Measurements from ENCODE around the gene NEFH.
"Not testable (repeated sequence)": the region's sequence is repeated elsewhere in the genome, so short reads cannot be mapped to it uniquely, and the experiment has no call there.

The NEFH gene, protein sequence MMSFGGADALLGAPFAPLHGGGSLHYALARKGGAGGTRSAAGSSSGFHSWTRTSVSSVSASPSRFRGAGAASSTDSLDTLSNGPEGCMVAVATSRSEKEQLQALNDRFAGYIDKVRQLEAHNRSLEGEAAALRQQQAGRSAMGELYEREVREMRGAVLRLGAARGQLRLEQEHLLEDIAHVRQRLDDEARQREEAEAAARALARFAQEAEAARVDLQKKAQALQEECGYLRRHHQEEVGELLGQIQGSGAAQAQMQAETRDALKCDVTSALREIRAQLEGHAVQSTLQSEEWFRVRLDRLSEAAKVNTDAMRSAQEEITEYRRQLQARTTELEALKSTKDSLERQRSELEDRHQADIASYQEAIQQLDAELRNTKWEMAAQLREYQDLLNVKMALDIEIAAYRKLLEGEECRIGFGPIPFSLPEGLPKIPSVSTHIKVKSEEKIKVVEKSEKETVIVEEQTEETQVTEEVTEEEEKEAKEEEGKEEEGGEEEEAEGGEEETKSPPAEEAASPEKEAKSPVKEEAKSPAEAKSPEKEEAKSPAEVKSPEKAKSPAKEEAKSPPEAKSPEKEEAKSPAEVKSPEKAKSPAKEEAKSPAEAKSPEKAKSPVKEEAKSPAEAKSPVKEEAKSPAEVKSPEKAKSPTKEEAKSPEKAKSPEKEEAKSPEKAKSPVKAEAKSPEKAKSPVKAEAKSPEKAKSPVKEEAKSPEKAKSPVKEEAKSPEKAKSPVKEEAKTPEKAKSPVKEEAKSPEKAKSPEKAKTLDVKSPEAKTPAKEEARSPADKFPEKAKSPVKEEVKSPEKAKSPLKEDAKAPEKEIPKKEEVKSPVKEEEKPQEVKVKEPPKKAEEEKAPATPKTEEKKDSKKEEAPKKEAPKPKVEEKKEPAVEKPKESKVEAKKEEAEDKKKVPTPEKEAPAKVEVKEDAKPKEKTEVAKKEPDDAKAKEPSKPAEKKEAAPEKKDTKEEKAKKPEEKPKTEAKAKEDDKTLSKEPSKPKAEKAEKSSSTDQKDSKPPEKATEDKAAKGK

GRCh38 chr22:29479417-29480261 lies at the start of gene NEFH:
Gene NEFH, plus strand, starts transcription at chr22:29480218. Its CDS starts 45 bp downstream, at chr22:29480263.
- peak; percentile 23 to 35 for DNase-seq

DNA sequence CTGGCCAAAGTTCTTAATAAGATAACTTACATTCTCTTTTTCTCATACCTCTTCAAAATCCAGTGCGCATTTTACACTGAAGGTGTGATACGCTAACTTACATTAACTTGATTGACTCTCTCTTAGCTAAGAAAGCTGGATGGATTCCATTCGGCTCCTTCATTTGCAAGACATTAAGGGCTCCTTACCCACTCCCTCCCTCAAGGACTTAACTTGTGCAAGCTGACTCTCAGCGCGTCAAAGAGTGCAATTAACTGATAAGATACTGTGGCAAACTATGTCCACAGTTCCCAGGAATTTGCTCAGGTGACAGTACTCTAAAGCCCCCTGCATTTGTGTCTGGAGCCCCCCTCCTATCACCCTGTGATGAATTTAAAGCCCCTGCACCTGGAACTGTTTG lies 48.0 kb upstream of the NEFH start:
- no peak for DNase-seq

- DNase-seq, result no peak
These were observed 46.2 kb upstream of the NEFH start for GRCh38 chr22:29433856-29434255.

- DNase-seq, result no peak
These were observed 45.7 kb upstream of the NEFH start for GRCh38 chr22:29434288-29434687.

- DNase-seq, result no peak
These were observed 44.5 kb upstream of the NEFH start for GRCh38 chr22:29435236-29436136.

DNA sequence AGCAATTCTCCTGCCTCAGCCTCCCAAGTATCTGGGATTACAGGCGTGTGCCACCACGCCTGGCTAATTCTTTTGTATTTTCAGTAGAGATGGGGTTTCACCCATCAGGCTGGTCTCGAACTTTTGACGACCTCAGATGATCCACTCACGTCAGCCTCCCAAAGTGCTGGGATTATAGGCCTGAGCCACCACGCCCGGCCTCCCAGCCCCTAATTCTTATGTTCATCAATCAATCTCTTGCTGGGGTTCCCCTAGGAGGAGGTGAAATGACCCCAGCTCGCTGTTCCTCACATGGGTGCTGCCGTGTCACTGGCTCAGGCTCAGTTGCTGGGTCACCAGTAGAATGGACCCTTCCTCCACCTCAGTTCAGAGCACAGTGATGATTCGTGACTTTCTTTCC lies 41.7 kb upstream of the NEFH start, which contains the start of gene RFPL1:
Gene RFPL1, plus strand, starts transcription at position 301 of the 400 bp plus-strand sequence.
- DNase-seq, result not testable (repeated sequence)

GRCh38 chr22:29442976-29443375 lies 37.0 kb upstream of the NEFH start:
- DNase-seq, result no peak

- DNase-seq, result no peak
These were observed 36.6 kb upstream of the NEFH start for GRCh38 chr22:29443452-29443851.

- no peak for DNase-seq
These were observed 35.9 kb upstream of the NEFH start for GRCh38 chr22:29443861-29444792.

DNA sequence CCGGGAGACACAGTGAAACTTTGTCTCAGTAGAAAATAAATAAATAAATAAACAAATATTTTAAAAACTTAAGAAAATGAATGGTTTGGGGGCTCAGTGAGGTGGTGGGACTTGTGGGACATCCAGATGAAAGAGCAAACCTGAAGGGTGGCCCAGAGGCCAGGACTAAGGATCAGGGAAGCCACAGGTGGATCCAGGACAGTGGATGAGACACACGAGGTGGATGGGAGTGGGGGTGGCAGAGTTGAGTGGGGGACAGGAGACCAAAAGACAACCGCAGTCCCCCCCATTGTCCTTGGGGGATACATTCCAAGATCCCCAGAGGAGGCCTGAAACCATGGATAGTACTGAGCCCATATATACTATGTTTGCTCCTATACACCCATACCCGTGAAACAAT lies 34.5 kb upstream of the NEFH start:
- DNase-seq, result no peak

DNA sequence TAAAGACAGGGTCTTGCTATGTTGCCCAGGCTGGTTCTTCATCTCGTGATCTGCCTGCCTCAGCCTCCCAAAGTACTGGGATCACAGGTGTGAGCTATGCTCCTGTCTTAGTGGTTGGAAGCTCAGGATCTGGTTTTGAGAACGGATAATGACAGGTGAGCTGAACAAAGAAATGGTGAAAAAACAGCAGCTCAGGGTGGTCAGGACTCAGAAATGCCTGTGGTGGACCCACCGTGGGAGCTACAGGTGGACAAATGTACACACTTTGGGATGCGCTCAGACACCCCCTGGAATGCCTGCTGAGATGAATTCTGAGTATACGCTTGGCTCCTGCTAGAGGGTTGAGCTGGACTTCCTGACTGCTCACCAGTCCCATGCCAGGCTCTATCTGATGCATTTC lies 32.1 kb upstream of the NEFH start:
- no peak for DNase-seq

DNA sequence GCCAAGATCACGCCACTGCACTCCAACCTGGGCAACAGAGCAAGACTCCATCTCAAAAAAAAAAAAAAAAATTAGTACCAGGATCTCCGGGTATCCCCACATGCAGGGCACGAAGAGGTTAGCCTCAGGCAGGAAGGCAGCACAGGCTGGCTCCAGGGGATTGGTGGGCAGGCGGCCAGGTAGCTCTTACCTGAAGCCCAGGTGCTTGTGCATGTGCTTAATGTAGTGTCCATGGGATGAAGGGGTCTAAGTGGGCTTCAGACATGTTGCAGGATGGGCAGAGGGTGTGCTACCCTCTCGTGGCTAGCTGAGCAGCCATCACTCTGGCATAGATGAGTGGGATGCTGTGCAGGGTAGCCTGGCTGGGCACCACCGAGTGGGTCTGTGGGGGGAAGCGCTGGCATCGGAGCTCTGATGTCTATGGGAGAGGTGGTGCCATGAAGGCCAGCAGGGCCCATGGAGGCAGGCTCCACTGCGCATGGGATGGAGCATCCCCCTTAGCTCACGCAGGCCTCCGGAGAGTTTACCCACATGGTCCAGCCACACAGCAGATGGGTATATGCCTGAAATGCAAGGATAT lies 30.6 kb upstream of the NEFH start:
- no peak for DNase-seq

- no peak for DNase-seq
These were observed 29.8 kb upstream of the NEFH start for GRCh38 chr22:29450222-29450621.

DNA sequence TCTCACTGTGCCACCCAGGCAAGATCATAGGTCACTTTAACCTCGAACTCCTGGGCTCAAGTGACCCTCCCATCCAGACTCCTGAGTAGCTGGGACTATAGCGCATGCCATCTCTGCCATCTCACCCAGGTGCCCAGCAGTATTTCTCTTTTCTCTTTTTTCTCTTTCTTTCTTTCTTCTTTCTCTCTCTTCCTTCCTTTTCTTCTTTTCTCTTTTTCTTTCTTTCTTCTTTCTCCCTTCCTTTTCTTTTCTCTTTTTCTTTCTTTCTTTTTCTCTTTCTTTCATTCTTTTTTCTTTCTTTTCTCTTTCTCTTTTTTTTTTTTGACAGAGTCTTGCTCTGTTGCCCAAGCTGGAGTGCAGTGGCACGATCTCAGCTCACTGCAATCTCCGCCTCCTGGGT lies 28.2 kb upstream of the NEFH start:
- DNase-seq, result no peak

DNA sequence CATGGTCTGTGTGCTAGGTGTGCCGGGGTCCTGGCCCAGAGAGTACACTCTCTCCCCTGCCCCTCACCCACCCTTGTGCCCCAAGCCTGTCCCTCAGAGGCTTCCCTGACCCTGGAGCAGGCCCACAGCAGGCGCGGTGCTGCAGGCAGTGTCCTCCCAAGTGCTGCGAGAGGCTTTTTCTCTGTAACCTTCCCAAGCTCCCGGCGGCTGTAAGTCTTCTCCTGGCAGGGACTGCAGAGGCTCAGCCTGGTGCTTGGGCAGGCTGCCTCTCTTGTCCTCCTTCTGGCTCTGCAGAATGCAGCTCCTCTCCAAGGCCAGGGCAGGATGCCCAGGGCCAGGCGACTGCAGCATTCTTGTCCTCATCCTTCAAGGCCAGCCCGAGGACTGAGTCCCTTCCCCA lies 25.7 kb upstream of the NEFH start:
- no peak for DNase-seq

DNA sequence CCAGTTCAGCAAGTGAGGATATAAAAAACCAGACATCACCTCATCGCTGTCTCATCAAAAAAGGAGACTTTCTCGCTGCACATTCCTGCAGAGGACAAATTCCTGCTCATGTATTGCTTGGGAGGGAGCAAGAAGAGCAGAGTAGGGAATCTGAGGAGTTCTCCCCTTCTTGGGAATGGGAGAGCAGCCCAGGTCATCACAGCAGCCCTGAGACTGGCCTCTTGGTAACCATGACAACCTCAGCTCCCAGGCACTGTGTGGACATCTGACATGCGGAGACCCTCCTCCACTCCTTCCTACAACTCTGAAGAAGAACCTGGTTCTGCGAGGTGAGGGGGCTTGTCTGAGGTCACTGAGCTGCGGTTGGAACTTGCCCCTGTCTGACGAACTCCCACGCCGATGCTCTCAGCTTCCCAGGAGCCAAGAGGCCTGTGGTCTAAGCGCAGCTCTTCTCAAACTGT lies 23.8 kb upstream of the NEFH start:
- DNase-seq, result no peak

GRCh38 chr22:29457730-29458129 lies 22.3 kb upstream of the NEFH start:
- peak; percentile 25 to 34 for DNase-seq

GRCh38 chr22:29458551-29458950 lies 21.5 kb upstream of the NEFH start:
- DNase-seq, result no peak

DNA sequence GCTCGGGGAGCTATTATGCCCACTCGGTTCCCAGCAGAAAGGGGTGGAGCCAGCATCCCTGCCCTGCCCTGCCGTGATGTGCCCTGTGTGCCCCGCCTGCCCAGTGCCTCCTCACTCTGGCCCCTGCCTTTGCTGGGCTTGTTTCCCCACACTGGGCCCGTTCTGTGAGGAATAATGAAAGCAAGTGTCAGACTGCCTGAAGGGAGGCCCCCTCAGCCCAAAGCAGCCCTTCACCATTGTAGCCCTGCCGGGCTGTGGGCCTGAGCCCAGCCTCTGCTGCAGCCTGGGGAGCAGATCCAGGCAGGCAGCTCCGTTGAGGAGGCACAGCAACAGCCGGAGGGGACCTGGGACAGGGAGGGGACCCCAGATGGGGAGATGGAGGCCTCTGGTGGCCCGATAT lies 20.2 kb upstream of the NEFH start:
- no peak for DNase-seq

DNA sequence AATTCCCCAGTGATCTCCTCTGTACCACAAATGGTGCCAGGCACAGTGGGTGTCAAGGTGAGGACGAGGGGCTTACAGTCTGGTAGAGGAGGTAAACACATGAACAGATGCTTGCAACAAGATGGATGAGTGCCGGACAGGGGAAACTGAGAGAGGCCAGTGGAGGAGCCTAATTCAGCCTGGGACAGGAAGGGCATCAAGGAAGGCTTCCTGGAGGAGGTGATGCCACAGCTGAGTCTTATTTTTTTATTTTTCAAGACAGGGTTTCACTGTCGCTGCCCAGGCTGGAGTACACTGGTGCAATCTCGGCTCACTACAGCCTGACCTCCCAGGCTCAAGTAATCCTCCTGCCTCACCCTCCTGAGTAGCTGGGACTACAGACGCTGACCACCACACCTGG lies 18.8 kb upstream of the NEFH start:
- DNase-seq, result no peak

All from NCI-H1930 (cell line).